GM18520 (cell line): ENCODE data around the gene AGFG1.
"Not testable (repeated sequence)": the region's sequence is repeated elsewhere in the genome, so short reads cannot be mapped to it uniquely, and the experiment has no call there.

Experiments
- ATAC-seq: cut with Tn5 transposase; IDR thresholded peaks from one replicate; pipeline ENCODE4 v1.9.1; 2021; ENCODE audit not compliant: unreplicated experiment

The AGFG1 gene

GRCh38 chr2:227534714-227535113 is 62.8 kb downstream of the AGFG1 start:
- no peak for ATAC-seq

GRCh38 chr2:227536445-227536844 is 64.5 kb downstream of the AGFG1 start:
- no peak for ATAC-seq

GRCh38 chr2:227539465-227539956 is 67.6 kb downstream of the AGFG1 start:
- ATAC-seq = no peak

GRCh38 chr2:227540352-227540751 is 68.4 kb downstream of the AGFG1 start:
- not testable (repeated sequence) for ATAC-seq

GRCh38 chr2:227545990-227546389 is 74.0 kb downstream of the AGFG1 start:
- ATAC-seq = no peak

- no peak for ATAC-seq
Observed at GRCh38 chr2:227551836-227552235, 79.9 kb downstream of the AGFG1 start.

GRCh38 chr2:227562581-227562980 is 90.6 kb downstream of the AGFG1 start:
- no peak for ATAC-seq

- ATAC-seq = no peak
Observed at GRCh38 chr2:227565080-227565479, 93.1 kb downstream of the AGFG1 start.

GRCh38 chr2:227566012-227566411 is 94.1 kb downstream of the AGFG1 start:
- no peak for ATAC-seq

GRCh38 chr2:227568852-227569169 is 96.9 kb downstream of the AGFG1 start:
- ATAC-seq = no peak

GRCh38 chr2:227570615-227571014 is 98.7 kb downstream of the AGFG1 start:
- no peak for ATAC-seq

- ATAC-seq = no peak
Observed at GRCh38 chr2:227576110-227576509, 104.2 kb downstream of the AGFG1 start.

- ATAC-seq = no peak
Observed at GRCh38 chr2:227576812-227577211, 104.9 kb downstream of the AGFG1 start.

- ATAC-seq = no peak
Observed at GRCh38 chr2:227577555-227577954, 105.6 kb downstream of the AGFG1 start.

- ATAC-seq = no peak
Observed at GRCh38 chr2:227578642-227579041, 106.7 kb downstream of the AGFG1 start.

- ATAC-seq = no peak
Observed at GRCh38 chr2:227579791-227580190, 107.8 kb downstream of the AGFG1 start.

GRCh38 chr2:227582369-227582768 is 110.4 kb downstream of the AGFG1 start:
- ATAC-seq = no peak

- peak; percentile 70 for ATAC-seq
Observed at GRCh38 chr2:227592694-227593387, 120.9 kb downstream of the AGFG1 start.

GRCh38 chr2:227595797-227596196 is 123.8 kb downstream of the AGFG1 start:
- no peak for ATAC-seq

GRCh38 chr2:227597036-227597435 is 125.1 kb downstream of the AGFG1 start:
- no peak for ATAC-seq

- no peak for ATAC-seq
Observed at GRCh38 chr2:227597998-227598397, 126.0 kb downstream of the AGFG1 start.

- ATAC-seq = not testable (repeated sequence)
Observed at GRCh38 chr2:227598835-227599503, 127.0 kb downstream of the AGFG1 start, which contains the start of gene SCYGR2. Gene SCYGR2, plus strand, starts transcription at chr2:227598893. Its CDS starts 0 bp downstream, at chr2:227598893.
